Stimulated activated CD4-positive, alpha-beta T cell treated with anti-CD3 and anti-CD28 coated beads, Interleukin-12 subunit alpha, Interleukin-12 subunit beta, amount 100 ng/mL, for 4 hours (primary cell): ENCODE data around the gene IGF2R.
"Not testable (repeated sequence)": the region's sequence is repeated elsewhere in the genome, so short reads cannot be mapped to it uniquely, and the experiment has no call there.

Experiments
- DNase-seq: peaks from one replicate; pipeline ENCODE4 v3.0.0-alpha.2; 2020

The IGF2R gene

DNA sequence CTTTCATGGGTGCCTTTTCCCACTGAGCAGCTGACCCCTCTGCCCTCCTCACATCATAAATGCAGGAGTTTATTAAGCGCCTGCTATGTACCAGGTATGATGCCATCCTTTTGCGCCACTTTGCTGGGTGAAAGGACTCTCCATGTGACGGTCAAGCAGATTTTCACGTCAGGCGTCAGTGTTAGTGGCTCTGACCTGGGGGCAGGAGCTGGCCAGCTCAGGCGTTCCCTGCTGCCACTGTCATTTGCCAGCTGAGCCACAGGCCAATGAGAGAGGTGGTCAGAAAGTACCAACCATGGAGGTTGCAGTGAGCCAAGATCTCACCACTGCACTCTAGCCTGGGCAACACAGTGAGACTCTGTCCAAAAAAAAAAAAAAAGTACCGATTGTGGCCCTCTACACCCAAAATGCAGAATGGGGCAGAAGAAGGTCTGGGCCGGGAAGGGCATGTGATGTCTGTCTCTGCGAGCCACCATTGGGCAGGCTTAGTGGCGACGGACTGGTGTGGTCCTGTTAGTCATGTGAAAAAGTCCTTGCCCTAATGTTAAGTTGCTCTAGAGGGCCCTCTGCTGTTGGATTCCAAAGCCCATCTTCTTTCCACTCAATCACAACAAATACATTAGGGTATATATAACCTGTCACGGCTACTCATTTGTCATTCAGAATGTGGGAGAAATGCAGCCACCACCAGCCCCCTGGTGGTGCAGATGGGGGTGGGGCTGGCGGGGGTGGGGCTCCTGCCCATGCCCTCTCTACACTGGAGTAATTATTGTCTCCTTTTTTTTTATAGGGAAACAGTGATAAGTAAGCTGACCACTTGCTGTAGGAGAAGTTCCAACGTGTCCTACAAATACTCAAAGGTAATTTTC is 134.3 kb downstream of the IGF2R start:
- no peak for DNase-seq

DNA sequence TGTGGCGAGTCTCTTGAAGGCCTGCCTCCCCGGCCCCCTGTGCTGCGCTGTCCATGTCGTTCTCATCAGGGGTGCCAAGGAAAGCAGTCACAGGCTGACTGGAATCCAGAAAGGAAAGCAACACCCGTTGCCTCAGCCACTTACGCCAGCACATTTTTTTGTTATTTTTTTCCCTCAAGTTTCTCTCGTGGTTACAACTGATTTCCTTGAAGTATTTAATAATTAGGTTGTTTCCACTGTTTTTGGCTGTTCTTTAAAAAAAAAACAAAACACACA is 134.9 kb downstream of the IGF2R start:
- DNase-seq, result no peak

DNA sequence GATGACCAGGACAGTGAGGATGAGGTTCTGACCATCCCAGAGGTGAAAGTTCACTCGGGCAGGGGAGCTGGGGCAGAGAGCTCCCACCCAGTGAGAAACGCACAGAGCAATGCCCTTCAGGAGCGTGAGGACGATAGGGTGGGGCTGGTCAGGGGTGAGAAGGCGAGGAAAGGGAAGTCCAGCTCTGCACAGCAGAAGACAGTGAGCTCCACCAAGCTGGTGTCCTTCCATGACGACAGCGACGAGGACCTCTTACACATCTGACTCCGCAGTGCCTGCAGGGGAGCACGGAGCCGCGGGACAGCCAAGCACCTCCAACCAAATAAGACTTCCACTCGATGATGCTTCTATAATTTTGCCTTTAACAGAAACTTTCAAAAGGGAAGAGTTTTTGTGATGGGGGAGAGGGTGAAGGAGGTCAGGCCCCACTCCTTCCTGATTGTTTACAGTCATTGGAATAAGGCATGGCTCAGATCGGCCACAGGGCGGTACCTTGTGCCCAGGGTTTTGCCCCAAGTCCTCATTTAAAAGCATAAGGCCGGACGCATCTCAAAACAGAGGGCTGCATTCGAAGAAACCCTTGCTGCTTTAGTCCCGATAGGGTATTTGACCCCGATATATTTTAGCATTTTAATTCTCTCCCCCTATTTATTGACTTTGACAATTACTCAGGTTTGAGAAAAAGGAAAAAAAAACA is 136.1 kb downstream of the IGF2R start:
- no peak for DNase-seq

DNA sequence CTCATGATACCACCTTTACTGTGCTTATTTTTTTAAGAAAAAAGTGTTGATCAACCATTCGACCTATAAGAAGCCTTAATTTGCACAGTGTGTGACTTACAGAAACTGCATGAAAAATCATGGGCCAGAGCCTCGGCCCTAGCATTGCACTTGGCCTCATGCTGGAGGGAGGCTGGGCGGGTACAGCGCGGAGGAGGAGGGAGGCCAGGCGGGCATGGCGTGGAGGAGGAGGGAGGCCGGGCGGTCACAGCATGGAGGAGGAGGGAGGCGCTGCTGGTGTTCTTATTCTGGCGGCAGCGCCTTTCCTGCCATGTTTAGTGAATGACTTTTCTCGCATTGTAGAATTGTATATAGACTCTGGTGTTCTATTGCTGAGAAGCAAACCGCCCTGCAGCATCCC is 137.1 kb downstream of the IGF2R start:
- no peak for DNase-seq

DNA sequence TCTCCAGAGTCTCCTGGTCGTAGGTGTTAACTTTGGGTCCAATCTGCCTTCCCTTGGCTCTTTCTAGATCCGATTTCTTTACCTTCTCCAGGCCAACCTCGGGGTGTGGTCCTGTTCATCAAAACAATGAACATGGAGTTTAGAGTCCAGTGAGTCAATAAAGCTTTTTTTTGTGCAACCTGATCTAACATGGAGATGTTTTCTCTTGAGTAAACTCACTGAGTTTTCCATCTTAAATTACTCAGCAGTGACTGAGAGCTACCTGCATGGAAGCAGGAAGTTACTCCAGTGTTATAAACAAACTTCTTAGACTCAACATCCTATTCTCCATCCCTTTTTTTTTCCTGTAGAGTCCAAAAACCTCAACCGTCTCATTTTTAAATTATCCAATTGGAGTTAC is 137.8 kb downstream of the IGF2R start:
- DNase-seq, result no peak

DNA sequence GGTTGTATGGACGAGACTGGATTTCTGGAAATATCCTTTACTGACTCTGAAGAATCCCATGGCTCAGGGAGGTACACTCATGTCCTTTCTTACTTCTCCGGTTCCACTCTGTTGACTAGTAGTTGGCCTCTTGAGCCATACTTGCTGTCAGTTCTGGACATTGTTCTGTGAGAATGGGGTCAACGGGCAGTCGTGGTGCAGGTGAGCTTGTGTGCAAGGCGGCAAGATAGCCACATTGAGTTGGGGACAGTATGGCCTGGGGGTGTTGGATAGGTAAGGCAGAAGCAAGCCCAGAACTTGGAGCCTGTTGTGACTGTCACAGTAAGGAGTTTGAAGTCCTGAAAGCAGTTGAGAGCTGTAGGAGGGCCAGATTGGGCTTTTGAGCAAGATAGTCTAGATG is 139.2 kb downstream of the IGF2R start:
- DNase-seq, result no peak

DNA sequence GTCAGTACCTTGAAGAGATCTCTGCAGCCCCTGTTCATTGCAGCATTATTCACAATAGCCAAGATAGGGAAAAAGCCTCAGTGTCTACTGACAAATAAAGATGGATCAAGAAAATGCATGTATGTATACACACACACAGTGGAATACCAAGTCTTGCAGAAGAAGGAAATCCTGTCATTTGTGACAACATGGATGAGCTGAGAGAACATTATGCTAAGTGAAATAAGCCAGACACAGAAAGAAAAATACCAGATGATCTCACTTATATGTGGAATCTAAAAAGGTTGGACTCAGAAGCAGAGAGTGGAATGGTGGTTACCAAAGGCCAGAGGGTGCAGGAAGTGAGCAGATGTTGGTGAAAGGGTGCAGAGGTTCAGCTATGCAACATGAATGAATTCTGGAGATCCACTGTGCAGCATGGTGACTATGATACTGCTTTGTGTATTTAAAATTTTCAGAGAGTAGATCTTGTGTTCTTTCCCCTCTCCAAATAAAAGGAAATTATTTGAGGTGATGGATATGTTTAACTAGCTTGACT is 141.8 kb downstream of the IGF2R start:
- no peak for DNase-seq

DNA sequence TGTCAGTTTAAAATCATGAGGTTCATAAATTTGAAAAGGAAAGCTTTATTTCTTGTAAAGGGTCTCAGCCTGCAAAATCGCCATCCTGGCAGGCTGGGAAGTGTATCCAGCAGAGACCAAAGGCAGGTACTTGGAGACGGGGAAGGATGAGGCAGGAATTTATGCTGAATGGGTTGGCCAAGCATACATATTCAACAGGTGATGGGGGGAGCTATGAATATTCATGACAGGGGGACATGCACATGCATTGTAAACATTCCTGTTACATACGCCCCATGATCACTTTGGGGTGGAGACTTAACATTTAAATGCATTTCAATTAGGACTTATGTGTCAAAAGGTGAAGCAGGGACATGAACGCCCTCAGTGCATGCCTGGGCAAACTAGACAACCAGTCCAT is 142.9 kb downstream of the IGF2R start:
- DNase-seq, result no peak

DNA sequence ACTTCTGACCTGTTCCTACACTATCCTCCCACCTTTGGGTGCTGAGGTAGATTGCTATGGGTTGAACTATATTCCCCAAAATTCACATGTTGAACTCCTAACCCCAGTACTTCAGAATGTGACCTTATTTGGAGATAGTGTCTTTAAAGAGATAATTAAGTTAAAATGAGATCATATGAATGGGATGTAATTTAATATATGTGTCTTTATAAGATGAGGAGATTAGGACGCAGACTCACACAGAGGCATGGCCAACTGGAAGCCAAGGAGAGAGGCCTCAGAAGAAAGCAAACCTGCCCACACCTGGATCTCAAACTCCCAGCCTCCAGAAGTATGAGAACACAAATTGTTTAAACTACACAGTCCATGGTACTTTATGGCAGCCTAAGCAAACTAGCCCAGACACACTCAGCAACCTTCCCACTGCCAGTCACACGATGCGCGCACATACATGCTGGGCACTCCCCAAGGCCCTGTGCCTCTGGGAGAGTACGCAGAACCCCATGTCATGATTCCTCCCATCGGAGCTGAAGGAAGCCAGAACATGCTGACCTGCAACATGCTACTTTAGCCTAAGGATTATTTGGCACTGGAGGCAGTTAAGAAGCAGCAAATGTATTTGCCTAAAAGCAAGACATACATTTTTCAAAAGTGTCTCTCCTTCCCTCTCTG is 143.9 kb downstream of the IGF2R start:
- DNase-seq, result no peak

DNA sequence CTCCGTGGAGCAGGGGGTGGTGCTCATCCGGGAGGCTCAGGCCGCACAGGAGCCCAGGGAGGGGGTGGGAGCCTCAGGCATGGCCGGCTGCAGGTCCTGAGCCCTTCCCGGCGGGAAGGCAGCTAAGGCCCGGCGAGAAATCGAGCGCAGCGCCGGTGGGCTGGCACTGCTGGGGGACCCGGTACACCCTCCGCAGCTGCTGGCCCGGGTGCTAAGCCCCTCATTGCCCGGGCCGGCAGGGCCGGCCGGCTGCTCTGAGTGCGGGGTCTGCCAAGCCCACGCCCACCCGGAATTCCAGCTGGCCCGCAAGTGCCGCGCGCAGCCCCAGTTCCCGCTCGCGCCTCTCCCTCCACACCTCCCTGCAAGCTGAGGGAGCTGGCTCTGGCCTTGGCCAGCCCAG is 145.7 kb downstream of the IGF2R start:
- DNase-seq, result not testable (repeated sequence)

DNA sequence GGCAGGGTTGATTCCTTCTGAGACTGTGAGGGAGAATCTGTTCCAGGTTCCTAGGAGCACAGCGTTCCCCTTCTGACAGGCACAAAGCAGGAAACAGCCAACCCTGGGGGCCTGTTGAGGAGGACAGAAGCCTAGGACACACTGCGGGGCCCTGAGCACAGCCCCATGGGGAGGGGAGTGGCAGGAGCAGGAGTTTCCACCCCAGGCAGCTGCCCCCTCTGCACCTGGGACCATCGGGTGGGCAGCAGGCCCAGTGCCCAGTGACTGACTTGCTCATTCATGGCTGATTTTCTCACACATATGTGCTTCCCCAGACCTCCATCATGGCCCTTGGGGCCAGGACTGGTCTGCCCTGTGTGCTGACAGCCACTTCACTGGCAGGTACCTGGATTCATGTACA is 146.5 kb downstream of the IGF2R start:
- no peak for DNase-seq

DNA sequence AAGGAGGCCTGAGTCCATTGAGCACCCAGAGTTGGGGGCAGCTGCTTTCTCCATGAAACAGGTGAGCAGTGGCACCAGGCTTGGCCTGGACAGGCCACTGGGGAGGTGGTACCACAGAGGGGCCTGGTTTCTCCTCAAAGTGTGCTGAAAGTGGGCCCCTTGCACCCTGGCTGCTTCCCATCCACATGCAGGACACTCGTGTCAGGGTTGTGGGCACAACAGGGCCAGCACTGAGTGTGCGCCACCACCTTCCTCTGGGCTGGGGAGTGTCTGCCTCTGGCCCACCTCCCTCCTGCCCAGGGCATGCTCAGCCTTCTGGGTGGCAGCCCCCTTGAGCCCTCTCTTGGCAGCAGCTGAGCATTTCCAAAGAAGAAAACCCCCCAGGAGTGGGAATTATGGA is 147.5 kb downstream of the IGF2R start:
- DNase-seq, result no peak

DNA sequence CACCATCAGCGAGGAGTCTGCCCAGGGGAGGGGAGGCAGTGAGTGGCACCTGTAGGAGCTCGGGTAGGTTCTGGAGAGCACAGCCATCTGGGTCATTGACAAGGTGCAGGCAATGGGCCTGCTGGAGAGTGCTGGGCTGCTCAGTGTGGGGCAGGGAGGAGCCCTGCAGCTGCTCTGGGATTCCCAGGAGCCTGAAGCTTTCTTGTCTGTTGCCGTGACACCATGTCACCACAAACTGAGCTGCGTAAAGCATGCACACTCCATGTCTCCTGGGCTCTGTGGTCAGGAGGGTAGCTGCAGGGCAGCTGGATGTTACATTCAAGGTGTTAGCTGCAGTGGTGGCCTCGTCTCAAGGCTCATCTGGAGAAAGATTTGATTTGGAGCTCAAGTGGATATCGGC is 148.3 kb downstream of the IGF2R start:
- DNase-seq, result no peak

DNA sequence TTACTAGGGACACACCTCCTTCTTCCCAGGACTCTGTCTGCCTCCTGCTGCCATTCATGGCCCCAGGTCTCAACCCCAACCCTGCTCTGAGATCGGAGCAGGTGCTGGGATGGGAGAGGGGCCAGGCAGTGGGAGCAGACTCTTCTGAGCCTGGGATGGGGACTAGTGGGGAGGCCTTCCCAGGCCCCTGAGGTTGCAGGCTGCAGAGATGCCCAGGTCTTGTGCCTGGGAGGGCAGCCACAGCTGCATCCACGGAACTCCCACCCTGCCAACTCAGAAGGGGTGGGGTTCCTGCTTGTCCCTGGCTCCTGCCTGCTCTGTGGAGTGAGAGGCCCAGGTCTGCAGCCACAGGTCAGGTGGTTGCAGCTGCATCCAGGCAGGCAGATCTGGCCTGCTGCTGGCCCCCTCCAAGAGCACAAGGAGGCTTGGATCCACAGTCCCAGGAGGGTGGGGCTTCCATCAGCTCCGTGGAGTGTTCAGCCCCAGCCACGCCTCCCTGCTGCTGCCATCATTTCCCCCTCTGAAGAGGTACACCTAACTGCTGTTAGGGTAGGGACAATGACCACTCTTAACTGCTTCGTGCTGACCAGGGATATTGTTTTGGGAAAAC is 149.8 kb downstream of the IGF2R start:
- DNase-seq, result no peak

DNA sequence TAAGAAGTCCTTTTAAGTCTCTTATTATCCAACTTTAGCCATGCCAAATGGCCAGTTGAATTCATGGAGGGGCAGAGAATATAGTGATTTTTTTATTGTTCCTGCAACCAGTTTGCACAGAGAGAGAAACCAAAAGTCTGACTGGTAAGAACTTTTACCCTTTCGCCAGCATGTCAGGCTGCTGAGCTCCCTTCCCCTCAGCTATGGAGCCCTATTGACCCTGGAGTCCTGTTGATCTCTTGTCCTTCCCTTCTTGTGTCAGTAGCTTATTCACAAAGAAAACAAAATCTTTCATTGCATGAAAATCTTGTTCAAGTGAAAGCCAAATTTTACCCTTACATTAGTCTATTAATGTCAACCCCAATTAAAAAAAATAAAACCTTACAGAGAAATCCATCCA is 151.2 kb downstream of the IGF2R start:
- DNase-seq, result no peak

DNA sequence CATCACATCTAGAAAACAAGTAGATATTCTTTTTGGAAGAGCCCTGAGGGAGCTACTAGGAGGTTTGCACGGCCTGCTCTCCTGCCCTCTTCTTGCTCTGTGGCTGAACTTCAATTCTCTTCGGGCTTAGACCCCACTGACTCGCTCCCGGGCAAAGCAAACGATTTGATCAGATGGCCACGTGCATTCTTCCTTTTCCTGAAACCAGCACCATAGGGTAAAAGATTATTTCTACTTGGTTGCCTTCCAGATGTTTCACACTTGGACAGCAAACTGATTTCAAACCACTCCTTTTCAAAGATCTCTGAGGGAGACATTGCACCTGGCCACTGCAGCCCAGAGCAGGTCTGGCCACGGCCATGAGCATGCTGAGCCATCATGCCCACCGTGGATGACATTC is 152.7 kb downstream of the IGF2R start, which contains the start of gene SLC22A1:
TSS of gene SLC22A1 (plus strand) at position 258 of the 400 bp plus-strand sequence. CDS start at position 379, 121 bp downstream.
- no peak for DNase-seq

DNA sequence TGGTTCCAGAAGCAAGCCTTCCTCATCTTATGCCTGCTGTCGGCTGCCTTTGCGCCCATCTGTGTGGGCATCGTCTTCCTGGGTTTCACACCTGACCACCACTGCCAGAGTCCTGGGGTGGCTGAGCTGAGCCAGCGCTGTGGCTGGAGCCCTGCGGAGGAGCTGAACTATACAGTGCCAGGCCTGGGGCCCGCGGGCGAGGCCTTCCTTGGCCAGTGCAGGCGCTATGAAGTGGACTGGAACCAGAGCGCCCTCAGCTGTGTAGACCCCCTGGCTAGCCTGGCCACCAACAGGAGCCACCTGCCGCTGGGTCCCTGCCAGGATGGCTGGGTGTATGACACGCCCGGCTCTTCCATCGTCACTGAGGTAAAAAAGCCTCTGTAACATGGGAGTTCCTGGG is 153.1 kb downstream of the IGF2R start:
- DNase-seq, result no peak

DNA sequence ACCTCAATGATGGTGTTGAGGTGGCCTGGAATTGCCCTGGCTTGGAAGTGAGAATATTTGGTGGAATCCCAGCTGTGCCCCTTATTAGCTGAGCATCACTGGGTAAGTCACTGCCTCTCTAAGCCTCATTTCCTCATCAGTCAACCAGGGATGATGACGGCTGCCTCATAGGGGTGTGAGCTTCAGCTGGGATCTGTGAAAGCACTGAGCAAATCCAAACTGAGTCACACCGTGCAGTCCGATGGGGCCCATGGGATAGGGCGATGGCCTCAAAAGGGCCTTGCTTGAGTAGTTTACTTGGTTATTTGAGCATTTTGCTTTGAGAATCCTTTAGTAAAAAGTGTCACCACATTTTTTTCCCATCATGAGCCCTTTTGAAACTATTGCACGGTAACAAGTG is 153.9 kb downstream of the IGF2R start:
- DNase-seq, result no peak

DNA sequence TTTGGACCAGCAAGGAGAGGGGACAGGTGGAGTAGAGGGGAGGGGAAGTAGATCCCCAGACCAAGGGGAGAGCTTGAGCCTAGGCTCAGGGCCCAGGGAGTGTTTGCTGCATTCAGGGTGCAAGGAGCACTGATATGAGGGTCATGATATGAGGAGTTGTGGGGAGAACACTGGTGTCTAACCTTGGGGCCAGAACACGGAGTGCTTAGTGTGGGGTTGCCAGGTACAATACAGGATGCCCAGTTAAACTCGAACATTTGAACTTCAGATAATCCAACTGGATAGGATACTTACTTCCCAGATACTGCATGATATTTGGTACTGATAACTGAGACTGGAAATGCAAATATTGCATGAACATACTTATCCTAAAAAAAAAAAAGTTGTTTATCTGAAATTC is 155.1 kb downstream of the IGF2R start:
- DNase-seq, result no peak

DNA sequence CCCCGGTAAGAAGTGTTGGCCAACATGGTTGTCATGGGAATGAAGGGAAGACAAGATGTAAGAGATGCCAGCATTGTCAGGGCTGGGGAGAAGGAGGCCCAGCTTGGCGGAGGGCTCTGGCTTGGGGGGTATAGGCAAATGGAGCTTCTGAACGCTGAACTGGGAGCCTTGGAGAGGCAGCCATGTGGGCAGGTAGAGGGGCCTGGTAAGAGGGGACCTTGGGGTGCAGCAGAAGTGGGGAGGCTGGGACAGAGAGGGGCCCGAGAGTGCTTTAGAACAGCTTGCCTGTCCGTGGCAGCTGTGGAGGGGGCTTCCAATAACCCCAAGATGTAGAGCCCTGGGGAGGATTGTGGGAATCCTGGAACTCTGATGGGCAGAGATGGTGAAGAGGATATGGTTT is 155.7 kb downstream of the IGF2R start:
- no peak for DNase-seq

DNA sequence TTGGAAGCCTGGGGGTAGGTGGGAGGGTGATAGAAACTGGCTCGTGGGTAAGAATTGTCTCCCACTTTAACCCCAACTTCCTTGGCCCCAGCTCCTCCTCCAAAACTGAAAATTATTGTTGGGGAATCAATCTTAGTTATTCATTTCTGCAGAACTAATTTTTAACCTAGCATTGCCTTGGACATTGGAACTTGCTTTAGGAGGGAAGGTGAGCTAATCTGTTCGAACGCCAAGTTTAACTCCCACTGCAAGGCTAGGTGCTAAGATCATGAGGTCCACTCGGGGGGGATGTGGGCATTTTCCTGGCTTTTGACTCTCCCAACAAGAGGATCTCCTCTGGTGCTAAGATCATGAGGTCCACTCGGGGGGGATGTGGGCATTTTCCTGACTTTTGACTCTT is 156.2 kb downstream of the IGF2R start:
- DNase-seq, result not testable (repeated sequence)

DNA sequence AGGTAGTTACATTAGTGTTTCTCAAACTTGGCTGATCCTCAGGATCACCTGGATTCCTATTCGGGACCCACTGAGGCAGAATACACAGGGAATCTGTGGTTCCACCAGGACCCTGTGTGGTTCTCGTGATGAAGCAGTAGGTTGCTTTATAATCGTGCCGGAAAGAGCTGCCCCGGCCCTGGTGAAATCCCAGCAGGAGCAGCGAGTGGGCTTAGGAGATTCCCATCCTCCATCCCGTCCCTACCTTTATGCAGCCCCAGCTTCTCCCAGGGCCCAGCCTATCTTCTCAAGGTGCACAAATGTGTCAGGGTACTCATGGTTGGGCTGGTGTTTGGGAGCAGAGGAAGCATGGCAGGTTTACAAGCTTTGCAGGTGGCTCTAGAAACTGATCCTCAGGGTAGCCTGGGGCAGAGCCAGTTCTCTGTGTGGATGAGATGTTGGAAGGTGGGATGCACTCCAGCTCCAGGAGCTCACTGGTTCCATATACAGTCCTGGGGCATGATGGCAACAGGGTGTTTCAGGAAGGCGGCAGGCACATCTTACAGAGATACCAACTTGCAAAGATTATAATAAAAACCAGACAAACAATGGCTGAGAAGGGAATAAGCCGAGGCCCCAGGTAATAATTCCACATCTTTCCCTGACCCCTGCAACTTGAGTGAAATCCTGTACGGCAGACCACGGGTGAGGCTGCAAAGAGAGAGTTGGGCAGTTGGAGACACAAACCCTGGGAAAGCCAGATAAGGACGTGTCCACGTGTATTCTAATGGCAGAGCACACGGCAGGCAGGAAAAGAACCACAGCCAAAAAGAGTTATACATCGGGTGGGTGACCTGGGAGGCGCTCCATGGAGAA is 158.6 kb downstream of the IGF2R start:
- DNase-seq, result no peak
